ENCODE results near the gene CES4A.
A peak's percentile ranks its signal among the peaks of the same experiment; 100 is the strongest.

The CES4A gene

DNA sequence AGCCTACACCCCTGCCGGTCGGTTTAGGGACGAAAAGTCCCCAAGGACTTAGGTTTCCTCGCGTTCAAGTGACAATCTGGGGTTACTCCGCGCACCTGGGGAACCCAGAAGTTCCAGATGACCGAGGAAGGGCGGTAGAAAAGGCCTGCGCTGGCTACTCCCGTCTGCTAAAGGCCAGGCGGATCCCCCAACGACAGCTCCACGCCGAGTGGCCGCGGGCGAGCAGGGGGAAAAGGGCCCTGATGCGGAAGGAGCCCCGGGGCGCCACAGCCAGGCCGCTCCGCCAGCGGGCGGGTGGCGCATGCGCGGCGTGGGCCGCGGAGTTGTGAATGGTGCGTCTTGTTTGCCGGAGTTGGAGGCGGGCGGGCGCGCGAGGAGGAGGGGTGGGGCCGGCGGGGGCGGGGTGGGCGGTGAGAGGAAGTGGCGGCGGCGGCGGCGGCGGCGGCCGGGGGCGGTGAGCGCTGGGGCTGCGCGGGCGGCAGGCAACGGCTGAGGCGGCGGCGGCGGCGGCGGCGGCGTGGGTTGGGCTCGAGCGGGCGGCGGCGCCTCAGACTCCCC is 40.4 kb downstream of the CES4A start, which contains the start of gene CBFB:
Gene CBFB, plus strand, starts transcription at position 454 of the 558 bp plus-strand sequence. CDS start 259 bp downstream, outside the sequence.
- Mint-ChIP-seq H3K36me3 (ENCODE audit: low read depth) (peaks cover 32% of the 10 kb centered on the region), H3K9me3 (no peaks in the 10 kb centered on the region)

GRCh38 chr16:67029254-67030096 is 41.1 kb downstream of the CES4A start:
- Mint-ChIP-seq H3K4me3 (peak overlapping the region; percentile 92), H3K9me3 (no peaks in the 10 kb centered on the region), H3K27me3 (ENCODE audit: low read depth, poor library complexity) (no peaks in the 10 kb centered on the region), H3K4me1 (peaks cover 45% of the 10 kb centered on the region), H3K27ac (peak overlapping the region; percentile 51), H3K36me3 (ENCODE audit: low read depth) (peaks cover 38% of the 10 kb centered on the region)
- no peak for TF ChIP-seq CTCF (IDR thresholded peaks at IDR 0.05)
- DNase-seq = peak; percentile 58

More for the DNA sequence above, 40.4 kb downstream of the CES4A start, which contains the start of gene CBFB:
- peaks cover 49% of the 10 kb centered on the region for H3K4me1 Mint-ChIP-seq
- peak; percentile 94 for DNase-seq
- TF ChIP-seq CTCF (IDR thresholded peaks at IDR 0.05) = no peak
- H3K4me3 Mint-ChIP-seq = peak within 1 kb of the TSS; percentile 92
- H3K27ac Mint-ChIP-seq = peak within 1 kb of the TSS; percentile 51
- no peaks in the 10 kb centered on the region for H3K27me3 Mint-ChIP-seq (ENCODE audit: low read depth, poor library complexity)

DNA sequence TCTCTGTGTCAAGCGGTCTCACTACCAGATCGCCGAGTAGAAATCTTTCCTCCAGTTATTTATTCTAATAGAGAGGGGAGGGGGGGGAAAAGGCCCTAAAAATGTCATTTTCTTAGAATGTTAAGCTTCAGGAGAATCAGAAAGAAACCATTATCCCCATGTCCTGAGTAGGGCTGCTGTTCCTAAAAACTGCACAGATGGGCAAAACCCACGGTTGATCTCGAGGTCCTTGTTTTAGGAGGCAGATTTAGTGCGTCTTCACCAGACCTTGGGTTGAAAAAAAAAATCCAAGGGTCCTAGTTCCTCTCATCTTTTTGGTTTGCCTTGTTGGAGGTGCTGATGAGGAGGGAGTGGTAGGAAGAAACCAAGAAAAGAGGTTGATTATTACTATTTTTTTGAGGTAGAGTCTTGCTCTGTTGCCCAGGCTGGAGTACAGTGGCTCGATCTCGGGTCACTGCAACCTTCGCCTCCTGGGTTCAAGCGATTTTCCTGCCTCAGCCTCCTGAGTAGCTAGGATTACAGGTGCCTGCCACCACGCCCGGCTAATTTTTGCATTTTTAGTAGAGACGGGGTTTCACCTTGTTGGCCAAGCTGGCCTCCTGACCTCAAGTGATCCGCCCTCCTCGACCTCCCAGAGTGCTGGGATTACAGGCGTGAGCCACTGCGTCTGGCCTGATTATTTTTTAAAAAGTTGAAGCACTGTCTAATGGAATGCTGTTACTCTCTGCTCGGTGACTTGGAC is 42.0 kb downstream of the CES4A start:
- DNase-seq = no peak
- peak overlapping the region; percentile 51 for H3K27ac Mint-ChIP-seq
- peaks cover 38% of the 10 kb centered on the region for H3K4me1 Mint-ChIP-seq
- TF ChIP-seq CTCF (IDR thresholded peaks at IDR 0.05) = no peak
- no peaks in the 10 kb centered on the region for H3K27me3 Mint-ChIP-seq (ENCODE audit: low read depth, poor library complexity)
- no peaks in the 10 kb centered on the region for H3K9me3 Mint-ChIP-seq
- H3K4me3 Mint-ChIP-seq = peak overlapping the region; percentile 92
- H3K36me3 Mint-ChIP-seq (ENCODE audit: low read depth) = peaks cover 47% of the 10 kb centered on the region

- Mint-ChIP-seq H3K27ac (no peak overlapping the region), H3K27me3 (ENCODE audit: low read depth, poor library complexity) (no peaks in the 10 kb centered on the region), H3K9me3 (no peaks in the 10 kb centered on the region), H3K36me3 (ENCODE audit: low read depth) (peaks cover 70% of the 10 kb centered on the region), H3K4me3 (no peak overlapping the region), H3K4me1 (peaks cover 38% of the 10 kb centered on the region)
- TF ChIP-seq CTCF (IDR thresholded peaks at IDR 0.05) = no peak
- DNase-seq = no peak
Observed at GRCh38 chr16:67034487-67034886, 46.1 kb downstream of the CES4A start.

GRCh38 chr16:67035364-67035763 is 47.0 kb downstream of the CES4A start:
- no peak overlapping the region for H3K27ac Mint-ChIP-seq
- H3K36me3 Mint-ChIP-seq (ENCODE audit: low read depth) = peaks cover 70% of the 10 kb centered on the region
- H3K27me3 Mint-ChIP-seq (ENCODE audit: low read depth, poor library complexity) = no peaks in the 10 kb centered on the region
- peaks cover 40% of the 10 kb centered on the region for H3K4me1 Mint-ChIP-seq
- no peaks in the 10 kb centered on the region for H3K9me3 Mint-ChIP-seq
- TF ChIP-seq CTCF (IDR thresholded peaks at IDR 0.05) = no peak
- no peak for DNase-seq
- no peak overlapping the region for H3K4me3 Mint-ChIP-seq
